SU-DHL-6 (cell line): ENCODE data around the gene PITPNM3.

Experiments
- EZH2phosphoT487 ChIP-seq: fragments of 200-600 bp; sonication (generic), shearing (Covaris generic); conservative IDR thresholded peaks from 2 replicates; pipeline ENCODE4 v1.6.1; 2018; ENCODE audit warnings: mild to moderate bottlenecking, antibody characterized with exemption, low read length, moderate library complexity, mixed read lengths
- TF ChIP-seq, protein P1 (sequence below): fragments of 200-600 bp; sonication (generic); IDR thresholded peaks from one replicate; pipeline ENCODE4 v1.5.1; 2017; ENCODE audit warnings: antibody characterized with exemption, mild to moderate bottlenecking, low read length, moderate library complexity; ENCODE audit not compliant: insufficient read depth, poor library complexity, severe bottlenecking

- TF ChIP-seq, protein P1, sequence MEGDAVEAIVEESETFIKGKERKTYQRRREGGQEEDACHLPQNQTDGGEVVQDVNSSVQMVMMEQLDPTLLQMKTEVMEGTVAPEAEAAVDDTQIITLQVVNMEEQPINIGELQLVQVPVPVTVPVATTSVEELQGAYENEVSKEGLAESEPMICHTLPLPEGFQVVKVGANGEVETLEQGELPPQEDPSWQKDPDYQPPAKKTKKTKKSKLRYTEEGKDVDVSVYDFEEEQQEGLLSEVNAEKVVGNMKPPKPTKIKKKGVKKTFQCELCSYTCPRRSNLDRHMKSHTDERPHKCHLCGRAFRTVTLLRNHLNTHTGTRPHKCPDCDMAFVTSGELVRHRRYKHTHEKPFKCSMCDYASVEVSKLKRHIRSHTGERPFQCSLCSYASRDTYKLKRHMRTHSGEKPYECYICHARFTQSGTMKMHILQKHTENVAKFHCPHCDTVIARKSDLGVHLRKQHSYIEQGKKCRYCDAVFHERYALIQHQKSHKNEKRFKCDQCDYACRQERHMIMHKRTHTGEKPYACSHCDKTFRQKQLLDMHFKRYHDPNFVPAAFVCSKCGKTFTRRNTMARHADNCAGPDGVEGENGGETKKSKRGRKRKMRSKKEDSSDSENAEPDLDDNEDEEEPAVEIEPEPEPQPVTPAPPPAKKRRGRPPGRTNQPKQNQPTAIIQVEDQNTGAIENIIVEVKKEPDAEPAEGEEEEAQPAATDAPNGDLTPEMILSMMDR: no peak
- TF ChIP-seq EZH2phosphoT487: no peak
These were observed 2.8 kb upstream of the PITPNM3 start for GRCh38 chr17:6558932-6559752.
